IPS-18a (cell line): ENCODE measurements around the gene GCHFR.

Experiments
- H3K27ac ChIP-seq: one replicate; pipeline ENCODE4 v1.5.1; 2013; ENCODE audit warnings: low read length
- H3K27me3 ChIP-seq: one replicate; pipeline ENCODE4 v1.6.1; 2013; ENCODE audit warnings: mild to moderate bottlenecking, low read length; ENCODE audit not compliant: control insufficient read depth, insufficient read depth
- H3K36me3 ChIP-seq: one replicate; pipeline ENCODE4 v1.6.1; 2013; ENCODE audit warnings: low read depth, low read length; ENCODE audit not compliant: control insufficient read depth
- H3K4me1 ChIP-seq: one replicate; pipeline ENCODE4 v1.6.1; 2013; ENCODE audit warnings: low read depth, low read length; ENCODE audit not compliant: control insufficient read depth
- H3K4me3 ChIP-seq: one replicate; pipeline ENCODE4 v1.5.1; 2013; ENCODE audit warnings: low read length
- H3K9ac ChIP-seq: one replicate; pipeline ENCODE4 v1.6.1; 2013; ENCODE audit warnings: mild to moderate bottlenecking, low read length, moderate library complexity
- H3K9me3 ChIP-seq: one replicate; pipeline ENCODE4 v1.6.1; 2013; ENCODE audit warnings: low read depth, low read length; ENCODE audit not compliant: control insufficient read depth

Gene GCHFR

DNA sequence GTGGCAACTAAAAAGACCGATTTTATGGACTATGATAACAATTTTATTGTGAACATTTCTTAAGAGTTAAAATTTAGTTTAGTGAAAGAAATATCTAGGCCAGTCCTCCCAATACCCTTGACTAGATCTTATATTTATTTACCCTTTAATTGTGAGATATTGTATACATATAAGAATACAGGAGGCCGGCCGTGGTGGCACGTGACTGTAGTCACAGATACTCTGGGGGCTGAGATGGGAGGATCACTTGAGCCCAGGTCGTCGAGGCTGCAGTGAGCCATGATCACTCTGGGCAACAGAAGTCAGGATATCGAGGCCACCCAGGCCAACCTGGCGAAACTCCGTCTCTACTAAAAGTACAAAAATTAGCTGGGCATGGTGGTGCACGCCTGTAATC lies 8.1 kb upstream of the GCHFR start:
- H3K27ac ChIP-seq: peak overlapping the region; percentile 96
- no peaks in the 10 kb centered on the region for H3K36me3 ChIP-seq
- H3K4me1 ChIP-seq: peaks cover 6% of the 10 kb centered on the region
- no peaks in the 10 kb centered on the region for H3K27me3 ChIP-seq
- H3K9me3 ChIP-seq: no peaks in the 10 kb centered on the region
- peak overlapping the region; percentile 96 for H3K9ac ChIP-seq
- H3K4me3 ChIP-seq: peak overlapping the region; percentile 77

- H3K9ac ChIP-seq: no peak overlapping the region
- no peaks in the 10 kb centered on the region for H3K9me3 ChIP-seq
- H3K27ac ChIP-seq: no peak overlapping the region
- H3K4me1 ChIP-seq: peaks cover 6% of the 10 kb centered on the region
- no peaks in the 10 kb centered on the region for H3K27me3 ChIP-seq
- no peaks in the 10 kb centered on the region for H3K36me3 ChIP-seq
- H3K4me3 ChIP-seq: no peak overlapping the region
Observed at GRCh38 chr15:40756938-40757337, 6.9 kb upstream of the GCHFR start.

DNA sequence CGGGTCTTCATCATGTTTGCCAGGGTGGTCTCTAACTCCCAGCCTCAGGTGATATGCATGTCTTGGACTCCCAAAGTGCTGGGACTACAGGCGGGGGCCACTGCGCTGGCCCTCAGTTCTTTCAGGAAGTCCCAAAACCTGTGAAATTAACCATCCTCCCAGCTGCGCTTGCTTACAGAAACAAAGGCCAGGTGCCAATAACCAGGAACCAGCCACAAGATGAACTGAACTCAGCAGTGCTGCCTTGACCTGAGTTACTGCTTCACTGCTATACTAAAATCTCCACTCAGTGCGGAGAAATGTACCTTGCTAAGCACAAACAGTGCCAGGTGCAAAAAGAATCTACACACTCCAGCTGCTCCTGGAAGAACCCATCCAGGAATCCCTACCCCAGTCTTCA lies 3.9 kb upstream of the GCHFR start:
- no peak overlapping the region for H3K9ac ChIP-seq
- no peak overlapping the region for H3K4me3 ChIP-seq
- no peaks in the 10 kb centered on the region for H3K36me3 ChIP-seq
- no peak overlapping the region for H3K27ac ChIP-seq
- peaks cover 9% of the 10 kb centered on the region for H3K4me1 ChIP-seq
- H3K9me3 ChIP-seq: no peaks in the 10 kb centered on the region
- peaks cover 19% of the 10 kb centered on the region for H3K27me3 ChIP-seq

DNA sequence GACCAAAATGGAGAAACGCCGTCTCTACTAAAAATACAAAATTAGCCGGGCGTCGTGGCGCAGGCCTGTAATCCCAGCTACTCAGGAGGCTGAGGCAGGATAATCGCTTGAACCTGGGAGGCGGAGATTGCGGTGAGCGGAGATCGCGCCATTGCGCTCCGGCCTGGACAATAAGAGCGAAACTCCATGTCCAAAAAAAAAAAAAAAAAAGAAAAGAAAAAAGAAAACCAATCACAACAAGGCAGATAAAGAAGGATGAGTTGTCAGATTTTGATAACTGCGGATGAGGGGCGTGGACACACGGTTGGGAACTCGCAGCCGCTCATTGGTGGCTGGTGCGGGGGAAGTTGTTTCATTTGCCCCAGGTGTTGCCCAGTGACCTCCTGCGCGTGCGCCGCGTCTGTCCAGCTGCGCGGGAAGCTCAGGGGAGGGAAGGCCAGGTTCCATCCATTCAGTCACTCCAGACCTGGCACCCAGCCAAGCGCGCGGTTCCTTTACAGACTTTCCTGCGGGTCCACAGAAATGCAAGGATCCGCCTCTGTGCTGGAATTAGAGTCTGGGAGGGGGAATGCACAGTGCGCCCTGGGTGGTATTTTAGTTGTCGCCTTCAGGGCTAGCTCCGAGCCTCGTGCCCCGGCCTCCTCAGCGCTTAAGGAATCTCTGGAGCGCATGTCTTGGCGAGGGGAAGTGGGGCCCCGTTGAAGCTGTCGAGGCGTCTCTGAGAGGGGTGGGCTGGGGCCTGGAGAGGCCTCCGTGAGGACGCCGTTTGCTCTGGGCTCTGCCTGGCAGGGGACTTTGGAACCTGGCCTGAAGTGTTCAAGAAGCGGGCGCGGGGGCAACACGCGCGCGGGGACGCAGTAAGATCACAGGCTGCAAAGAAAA lies 708 bp upstream of the GCHFR start:
- Histone ChIP-seq H3K9me3 (no peaks in the 10 kb centered on the region), H3K4me1 (peaks cover 13% of the 10 kb centered on the region), H3K9ac (peak overlapping the region; percentile 66), H3K4me3 (peak overlapping the region; percentile 74), H3K27ac (no peak overlapping the region), H3K36me3 (no peaks in the 10 kb centered on the region), H3K27me3 (peaks cover 19% of the 10 kb centered on the region)

- peaks cover 13% of the 10 kb centered on the region for H3K4me1 ChIP-seq
- no peak overlapping the region for H3K27ac ChIP-seq
- H3K27me3 ChIP-seq: peaks cover 19% of the 10 kb centered on the region
- H3K9me3 ChIP-seq: no peaks in the 10 kb centered on the region
- H3K4me3 ChIP-seq: peak overlapping the region; percentile 74
- peak overlapping the region; percentile 66 for H3K9ac ChIP-seq
- no peaks in the 10 kb centered on the region for H3K36me3 ChIP-seq
Observed at GRCh38 chr15:40764629-40765103, 798 bp downstream of the GCHFR start.

GRCh38 chr15:40766194-40766815 lies 2.4 kb downstream of the GCHFR start:
- Histone ChIP-seq H3K9ac (no peak overlapping the region), H3K9me3 (no peaks in the 10 kb centered on the region), H3K27ac (no peak overlapping the region), H3K36me3 (no peaks in the 10 kb centered on the region), H3K27me3 (peaks cover 19% of the 10 kb centered on the region), H3K4me3 (no peak overlapping the region), H3K4me1 (peaks cover 13% of the 10 kb centered on the region)

- no peak overlapping the region for H3K27ac ChIP-seq
Observed at GRCh38 chr15:40766906-40767837, 3.3 kb downstream of the GCHFR start.

DNA sequence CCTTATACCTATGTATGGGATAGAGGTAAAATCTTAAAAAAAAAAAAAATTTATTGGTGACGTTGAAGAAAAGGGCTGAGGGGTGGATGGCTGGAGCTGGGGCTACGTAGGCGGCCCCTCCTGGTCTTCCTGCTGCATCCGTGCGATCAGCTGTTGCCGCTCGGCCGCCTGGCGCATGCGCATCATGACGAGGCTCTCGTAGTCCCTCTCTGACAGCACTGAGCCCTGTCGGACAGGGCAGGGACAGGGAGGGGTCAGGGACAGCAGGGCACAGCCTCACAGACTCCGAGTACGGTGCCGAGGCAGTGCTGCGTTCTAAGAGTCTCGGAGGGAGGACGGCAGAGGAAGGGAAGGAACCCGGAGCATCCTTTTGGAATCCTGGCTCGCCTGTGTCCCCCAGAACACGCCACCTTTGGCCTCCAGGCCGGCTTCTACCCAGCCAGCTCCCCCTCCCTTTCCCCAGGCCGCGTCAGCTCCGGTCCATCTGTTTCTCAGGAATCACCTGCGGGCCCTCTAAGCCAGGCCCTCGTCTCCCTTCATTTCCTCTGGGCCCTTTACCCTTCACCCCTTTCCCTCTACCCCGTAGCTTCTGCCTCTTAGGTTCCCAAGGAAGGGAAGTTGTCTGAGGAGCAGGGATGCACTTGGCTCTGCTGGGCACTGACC lies 4.1 kb downstream of the GCHFR start:
- Histone ChIP-seq H3K9me3 (no peaks in the 10 kb centered on the region), H3K27me3 (peaks cover 14% of the 10 kb centered on the region), H3K4me3 (no peak overlapping the region), H3K27ac (no peak overlapping the region), H3K4me1 (peaks cover 13% of the 10 kb centered on the region), H3K9ac (no peak overlapping the region), H3K36me3 (no peaks in the 10 kb centered on the region)

More at GRCh38 chr15:40766906-40767837, 3.3 kb downstream of the GCHFR start:
- H3K4me1 ChIP-seq: peaks cover 13% of the 10 kb centered on the region
- H3K4me3 ChIP-seq: no peak overlapping the region
- H3K36me3 ChIP-seq: no peaks in the 10 kb centered on the region
- peaks cover 19% of the 10 kb centered on the region for H3K27me3 ChIP-seq
- H3K9me3 ChIP-seq: no peaks in the 10 kb centered on the region
- H3K9ac ChIP-seq: no peak overlapping the region

DNA sequence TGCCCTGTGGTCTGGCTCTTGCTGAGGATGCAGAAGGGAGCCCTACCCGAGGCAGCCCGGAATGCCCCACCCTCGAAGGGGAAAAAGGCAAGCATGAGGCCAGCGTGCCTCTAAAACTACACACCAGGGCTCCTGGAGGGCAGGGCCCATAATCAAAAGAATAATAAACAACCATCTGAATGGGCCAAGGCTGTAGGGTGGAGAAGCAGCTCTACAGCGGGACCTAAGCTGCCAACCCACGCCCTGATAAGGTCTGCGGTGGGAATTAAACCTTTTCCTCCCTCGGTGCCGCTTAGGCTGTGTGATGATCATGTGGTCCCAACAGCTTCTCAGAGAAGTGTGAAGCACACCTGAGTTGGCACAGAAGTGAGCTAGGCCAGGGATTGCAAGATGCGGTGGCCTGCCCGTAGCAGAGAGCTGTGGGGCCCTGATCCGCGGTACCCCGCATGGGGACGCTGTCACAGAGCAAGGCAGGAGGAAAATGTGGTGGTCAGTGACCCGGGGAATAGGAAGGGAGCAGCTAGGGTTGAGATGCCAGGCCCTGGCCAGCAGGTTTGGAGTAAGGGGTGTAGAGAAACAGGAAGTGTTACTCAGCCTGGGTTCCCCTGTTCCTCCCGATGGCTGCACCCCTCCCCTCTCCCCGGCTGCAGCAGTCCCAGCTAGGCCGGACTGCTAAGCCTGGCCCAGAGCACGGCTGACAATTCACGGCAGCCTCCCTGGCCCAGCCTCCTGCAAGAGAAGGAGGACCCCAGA lies 4.8 kb downstream of the GCHFR start:
- H3K36me3 ChIP-seq: peaks cover 3% of the 10 kb centered on the region
- no peak overlapping the region for H3K4me3 ChIP-seq
- H3K4me1 ChIP-seq: peaks cover 10% of the 10 kb centered on the region
- no peak overlapping the region for H3K9ac ChIP-seq
- peaks cover 7% of the 10 kb centered on the region for H3K27me3 ChIP-seq
- no peaks in the 10 kb centered on the region for H3K9me3 ChIP-seq
- H3K27ac ChIP-seq: no peak overlapping the region

- Histone ChIP-seq H3K9ac (no peak within 1 kb of the TSS), H3K4me3 (no peak within 1 kb of the TSS), H3K27me3 (peaks cover 5% of the 10 kb centered on the region), H3K36me3 (peaks cover 8% of the 10 kb centered on the region), H3K9me3 (no peaks in the 10 kb centered on the region), H3K27ac (no peak within 1 kb of the TSS), H3K4me1 (peaks cover 10% of the 10 kb centered on the region)
Observed at GRCh38 chr15:40769274-40770146, 5.6 kb downstream of the GCHFR start, which contains the start of gene C15orf62. Gene C15orf62, plus strand, starts transcription at chr15:40769980. Its CDS starts 516 bp downstream, at chr15:40770496.
